Measurements from ENCODE around the gene NDRG3. TPM values are rescaled to one million over a fixed set of nuclear protein-coding genes. Genes with fewer than 3 reads are reported as not detected.

Gene NDRG3
- total and polyA plus RNA-seq, 2 donors (not counting 3 experiments of a cell fraction or from before 2014, with no cell fraction given) = 25.7 to 27.7 TPM

- intact Hi-C loops (cut with micrococcal nuclease) = no loop called here
Measured at GRCh38 chr20:36686504-36686903, 59.4 kb downstream of the NDRG3 start.

More at GRCh38 chr20:36686504-36686903, 59.4 kb downstream of the NDRG3 start:
- Histone ChIP-seq H3K9me3 (replicated peaks; ENCODE audit: control insufficient read depth, insufficient read depth, low read length) (no peaks in the 10 kb centered on the region), H3K9ac (replicated peaks; ENCODE audit: extremely low read depth, insufficient read depth, low read length) (no peak overlapping the region), H2AFZ (ENCODE audit: low read depth, low read length) (no peak overlapping the region), H3K27ac (ENCODE audit: insufficient read depth, low read depth, low read length) (no peak overlapping the region), H3K79me2 (ENCODE audit: control insufficient read depth, insufficient read depth, low read length) (no peaks in the 10 kb centered on the region), H3K36me3 (ENCODE audit: control insufficient read depth in 2 of 2, extremely low read depth in 1 of 2, insufficient read depth in 2 of 2, low read length in 2 of 2) (no peaks in the 10 kb centered on the region), H3K27me3 (ENCODE audit: control insufficient read depth in 2 of 2, insufficient read depth in 2 of 2, low read length in 2 of 2) (no peaks in the 10 kb centered on the region), H3K4me3 (replicated peaks in 1 of 3; ENCODE audit: insufficient read depth in 1 of 3, low read depth in 1 of 3, low read length in 3 of 3) (no peak overlapping the region), H4K20me1 (replicated peaks; ENCODE audit: control insufficient read depth, extremely low read depth, insufficient read depth, low read length) (no peaks in the 10 kb centered on the region), H3K4me2 (ENCODE audit: insufficient read depth, low read length) (no peak overlapping the region), H3K9me1 (replicated peaks; ENCODE audit: control insufficient read depth, extremely low read depth, insufficient read depth, low read length) (no peaks in the 10 kb centered on the region), H3K4me1 (ENCODE audit: control insufficient read depth, extremely low read depth, insufficient read depth, low read length) (no peaks in the 10 kb centered on the region)
- no peak for DNase-seq (ENCODE audit: low read depth, low spot score)
- ChIA-PET POLR2A (no interaction called here), CTCF (interaction anchor here (1.3 kb wide), 1 partner anchor 32 kb away, joined by 3 read pairs; no protein-coding TSS in a partner anchor)
- dilution Hi-C loops (cut with MboI; ENCODE audit: extremely low pct_ligation_motif_present, low sequenced_read_pairs) = no loop called here
- BruUV-seq (replicated peaks) = no TSS peak
- TF ChIP-seq POLR2AphosphoS5 (IDR thresholded peaks at IDR 0.05; ENCODE audit: insufficient read depth, low read depth, low read length) (no peak), GATA2 (IDR thresholded peaks at IDR 0.05; ENCODE audit: insufficient read depth, insufficient read length, low read depth, low read length) (no peak), CTCF (IDR thresholded peaks at IDR 0.05; ENCODE audit: extremely low read depth in 1 of 2, insufficient read depth in 1 of 2, low read depth in 1 of 2, low read length in 2 of 2) (no peak), JUN (IDR thresholded peaks at IDR 0.05; ENCODE audit: borderline replicate concordance, insufficient read depth, insufficient read length, low read depth) (no peak), FOS (IDR thresholded peaks at IDR 0.05; ENCODE audit: borderline replicate concordance, insufficient read depth, low read length) (no peak), MAX (IDR thresholded peaks at IDR 0.05; ENCODE audit: insufficient read depth, insufficient read length) (no peak), EZH2 (IDR thresholded peaks at IDR 0.05; ENCODE audit: borderline replicate concordance, low read depth, low read length, severe bottlenecking) (no peak), MYC (IDR thresholded peaks at IDR 0.05; ENCODE audit: low read depth, low read length) (no peak), POLR2A (IDR thresholded peaks at IDR 0.05; ENCODE audit: low read depth, low read length) (no peak)
- no peak for FAIRE-seq
